Lower leg skin (tissue), 3 donors: ENCODE results near the gene NEO1.

ENCODE experiments used
- CTCF ChIP-seq, 3 donors: fragments of 450-650 bp; IDR thresholded peaks; one replicate each; pipeline ENCODE4 v1.5.1; 2016; ENCODE audit warnings: antibody characterized with exemption in 3 of 3, mild to moderate bottlenecking in 3 of 3, moderate library complexity in 2 of 3
- POLR2A ChIP-seq, 2 donors: fragments of 450-650 bp; IDR thresholded peaks; one replicate each; pipeline ENCODE4 v1.6.1; 2016 to 2017; ENCODE audit warnings: antibody characterized with exemption in 2 of 2, mild to moderate bottlenecking in 1 of 2, moderate library complexity in 1 of 2

- TF ChIP-seq CTCF (IDR thresholded peaks at IDR 0.05): no peak
- TF ChIP-seq POLR2A (IDR thresholded peaks at IDR 0.05): no peak
These were observed 294.6 kb downstream of the NEO1 start for GRCh38 chr15:73346735-73347312.
